Measurements from ENCODE around the gene ATRN.
"Not testable (repeated sequence)": the region's sequence is repeated elsewhere in the genome, so short reads cannot be mapped to it uniquely, and the experiment has no call there.

Gene ATRN

DNA sequence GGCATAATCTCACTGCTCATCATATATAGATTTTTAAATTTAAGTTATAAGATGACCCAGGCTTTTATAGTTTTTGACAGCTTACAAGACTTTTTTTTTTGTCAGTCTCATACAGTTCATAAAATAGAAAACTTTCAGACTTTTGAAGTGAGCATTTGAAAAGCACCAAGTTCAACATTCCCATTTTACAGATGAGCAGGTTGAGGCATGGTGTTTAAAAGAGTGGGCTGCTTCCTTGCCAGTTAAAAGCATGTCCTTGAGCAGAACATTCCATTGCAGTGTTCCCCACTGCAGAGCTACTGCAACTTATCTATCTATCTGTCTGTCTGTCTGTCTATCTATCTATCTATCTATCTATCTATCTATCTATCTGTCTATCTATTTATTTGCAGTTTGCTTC lies 105.5 kb downstream of the ATRN start:
- DNase-seq: no peak

DNA sequence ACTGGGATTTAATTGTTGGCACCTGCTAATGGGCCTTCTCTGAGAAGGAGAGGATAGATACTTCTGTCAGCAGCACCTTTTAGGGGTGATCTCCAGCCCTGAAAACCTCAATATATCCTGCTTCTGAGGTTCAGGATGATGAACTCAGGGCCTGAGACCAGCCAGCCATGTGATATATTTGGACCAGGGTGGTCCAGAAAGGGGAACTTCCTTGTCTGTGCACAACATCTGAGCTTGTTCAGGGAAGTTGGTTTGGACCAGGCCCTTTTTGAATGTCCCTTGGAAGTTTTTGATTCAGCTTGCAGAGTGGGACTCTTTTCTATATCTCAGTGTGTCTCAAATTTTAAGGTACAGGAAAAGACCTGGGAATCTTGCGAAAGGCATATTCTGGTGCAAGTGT lies 106.5 kb downstream of the ATRN start:
- DNase-seq: no peak

DNA sequence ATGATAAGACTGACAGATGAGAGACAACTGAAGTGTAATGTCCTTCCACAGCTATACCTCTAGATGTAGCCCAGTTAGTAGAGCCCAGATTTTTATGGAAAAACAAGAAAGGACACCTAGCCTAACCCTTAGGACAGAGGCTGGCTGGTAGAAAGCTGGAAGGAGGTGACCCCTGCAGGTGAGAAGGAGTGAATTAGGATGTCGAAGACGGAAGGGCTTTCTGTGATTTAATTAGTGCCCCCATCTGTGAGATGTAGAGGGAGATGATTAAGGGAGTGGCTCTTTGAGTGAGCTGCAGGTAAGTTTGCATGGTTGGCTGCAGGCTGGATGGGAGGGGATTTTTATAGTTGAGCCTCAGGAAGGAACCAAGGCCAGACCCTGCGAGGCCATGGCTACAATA lies 109.6 kb downstream of the ATRN start:
- DNase-seq: no peak

DNA sequence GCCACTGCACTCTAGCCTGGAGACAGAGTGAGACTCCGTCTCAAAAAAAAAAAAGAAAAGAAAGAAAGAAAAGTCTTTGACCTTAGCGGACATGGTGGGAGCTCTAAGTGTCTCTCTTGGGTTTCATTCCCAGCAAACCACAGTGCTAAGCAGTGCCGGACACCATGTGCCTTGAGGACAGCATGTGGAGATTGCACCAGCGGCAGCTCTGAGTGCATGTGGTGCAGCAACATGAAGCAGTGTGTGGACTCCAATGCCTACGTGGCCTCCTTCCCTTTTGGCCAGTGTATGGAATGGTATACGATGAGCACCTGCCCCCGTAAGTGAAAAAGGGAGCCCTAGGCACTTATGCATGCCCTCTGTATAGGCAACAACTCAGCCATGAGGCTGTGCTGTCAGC lies 112.9 kb downstream of the ATRN start:
- no peak for DNase-seq

DNA sequence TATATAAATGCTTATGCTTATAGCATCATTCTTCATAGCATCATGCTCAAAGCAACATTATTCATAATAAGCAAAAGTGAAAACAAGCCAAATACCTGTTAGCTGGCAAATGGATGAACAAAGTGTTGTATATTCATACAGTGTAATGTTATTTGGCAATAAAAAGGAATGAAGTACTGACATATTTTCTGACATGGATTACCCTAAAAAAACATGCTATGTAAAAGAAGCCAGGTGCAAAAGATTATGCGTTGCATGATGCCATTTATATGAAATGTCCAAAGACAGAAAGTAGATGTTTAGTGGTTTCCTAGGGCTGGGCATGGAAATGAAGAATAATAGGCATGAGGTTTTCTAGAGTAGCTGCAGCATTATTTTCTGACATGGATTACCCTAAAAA lies 115.3 kb downstream of the ATRN start:
- DNase-seq: no peak

DNA sequence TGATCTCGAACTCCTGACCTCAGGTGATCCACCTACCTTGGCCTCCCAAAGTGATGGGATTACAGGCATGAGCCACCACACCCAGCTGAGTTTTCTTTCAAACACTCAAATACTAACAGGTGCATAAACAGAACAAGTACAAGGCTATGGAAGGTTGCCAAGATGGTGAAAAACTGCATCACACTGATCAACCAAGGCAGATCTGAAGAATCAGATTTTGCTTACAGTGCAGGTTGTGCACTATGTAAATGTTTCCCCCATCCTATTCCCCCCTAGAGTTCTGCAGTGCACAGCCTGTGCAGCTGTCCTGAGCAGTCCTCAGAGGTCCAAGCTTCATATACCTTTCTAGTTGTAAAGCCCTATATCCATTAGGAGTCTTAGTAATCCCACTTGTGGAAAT lies 119.3 kb downstream of the ATRN start:
- peak; percentile 7 for DNase-seq

DNA sequence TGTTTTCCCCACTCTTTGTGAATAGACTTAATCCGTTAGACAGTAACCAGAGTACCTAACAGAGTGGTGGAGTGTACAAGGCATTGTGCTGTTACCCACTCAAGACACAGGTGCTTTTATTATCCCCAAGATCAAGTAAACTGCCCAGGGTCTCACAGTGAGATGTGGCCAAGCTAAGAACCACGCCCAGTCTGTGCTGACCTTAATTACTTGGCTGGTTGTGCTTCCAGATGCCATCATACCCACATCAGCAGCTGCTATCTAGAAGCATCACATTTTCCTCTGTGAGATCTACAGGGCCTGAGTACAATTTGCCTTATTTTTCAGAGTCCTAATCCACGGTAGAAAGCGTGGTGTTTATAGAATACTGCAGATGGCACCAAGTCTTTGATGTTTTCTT lies 122.1 kb downstream of the ATRN start:
- no peak for DNase-seq

DNA sequence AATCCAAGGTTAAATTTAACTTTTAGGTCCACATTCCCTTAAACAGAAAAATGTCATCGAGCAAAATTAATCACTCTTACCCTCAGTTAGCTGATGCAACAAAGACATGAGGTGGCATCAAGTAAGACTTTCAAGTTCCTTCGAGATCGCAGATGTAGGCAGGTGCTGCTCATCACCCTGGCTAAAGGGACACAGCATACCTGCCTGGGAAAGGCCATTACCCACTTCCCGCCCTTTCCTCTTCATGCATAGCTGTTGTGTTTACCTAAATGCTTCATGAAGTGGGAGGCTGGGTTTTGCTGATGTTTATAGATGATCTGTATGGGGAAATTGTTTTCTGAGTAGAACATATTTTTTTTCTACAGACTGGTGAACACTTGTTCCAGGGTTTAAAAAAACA lies 124.7 kb downstream of the ATRN start:
- peak; percentile 76 for DNase-seq

DNA sequence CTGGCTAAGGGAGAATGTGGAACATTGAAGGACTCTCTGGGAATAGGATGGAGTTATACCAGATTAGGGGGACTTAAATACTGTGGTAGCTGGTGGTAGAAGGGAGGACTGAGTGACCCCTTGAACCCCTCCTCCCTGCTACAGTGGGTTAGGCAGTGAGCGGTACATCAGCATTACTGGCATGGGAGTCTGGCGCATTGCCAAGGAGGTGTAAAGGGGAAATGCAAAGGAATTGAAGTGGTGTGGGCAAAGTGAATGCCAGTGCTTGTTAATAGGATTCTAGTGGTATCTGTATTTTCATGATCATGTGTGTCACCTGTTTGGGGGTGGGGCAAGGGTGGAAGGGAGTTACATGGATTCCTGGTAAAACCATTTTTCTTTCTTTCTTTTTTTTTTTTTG lies 132.3 kb downstream of the ATRN start:
- peak; percentile 14 for DNase-seq

DNA sequence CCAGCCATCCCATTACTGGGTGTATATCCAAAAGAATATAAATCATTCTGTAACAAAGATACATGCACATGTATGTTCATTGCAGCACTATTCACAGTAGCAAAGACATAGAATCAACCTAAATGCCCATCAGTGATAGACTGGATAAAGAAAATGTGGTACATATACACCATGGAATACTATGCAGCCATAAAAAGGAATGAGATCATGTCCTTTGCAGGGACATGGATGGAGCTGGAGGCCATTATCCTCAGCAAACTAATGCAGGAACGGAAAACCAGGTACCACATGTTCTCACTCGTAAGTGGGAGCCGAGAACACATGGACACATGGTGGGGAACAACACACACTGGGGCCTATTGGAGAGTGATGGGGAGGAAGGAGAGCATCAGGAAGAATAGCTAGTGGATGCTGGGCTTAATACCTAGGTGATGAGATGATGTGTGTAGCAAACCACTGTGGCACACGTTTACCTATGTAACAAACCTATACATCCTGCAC lies 134.6 kb downstream of the ATRN start:
- not testable (repeated sequence) for DNase-seq

DNA sequence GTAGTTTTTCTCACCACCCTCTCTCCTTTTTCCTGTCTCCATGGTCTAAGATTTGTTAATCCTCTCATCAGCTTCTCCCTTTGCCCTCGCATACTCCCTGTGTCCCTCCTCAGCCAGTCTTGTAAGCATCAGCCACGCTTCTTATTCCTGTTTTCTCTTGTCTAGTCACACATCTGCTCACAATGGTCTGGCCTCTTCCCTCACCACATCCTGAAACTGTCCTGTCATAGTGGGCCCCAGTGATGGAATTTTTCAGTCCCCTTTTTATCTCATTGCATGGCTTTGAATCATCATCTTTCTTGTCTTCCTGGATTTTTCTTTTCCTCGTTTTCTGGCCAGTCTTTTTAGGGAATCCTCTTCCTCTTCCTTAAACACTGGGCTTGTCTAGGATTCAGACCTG lies 135.2 kb downstream of the ATRN start:
- DNase-seq: no peak

DNA sequence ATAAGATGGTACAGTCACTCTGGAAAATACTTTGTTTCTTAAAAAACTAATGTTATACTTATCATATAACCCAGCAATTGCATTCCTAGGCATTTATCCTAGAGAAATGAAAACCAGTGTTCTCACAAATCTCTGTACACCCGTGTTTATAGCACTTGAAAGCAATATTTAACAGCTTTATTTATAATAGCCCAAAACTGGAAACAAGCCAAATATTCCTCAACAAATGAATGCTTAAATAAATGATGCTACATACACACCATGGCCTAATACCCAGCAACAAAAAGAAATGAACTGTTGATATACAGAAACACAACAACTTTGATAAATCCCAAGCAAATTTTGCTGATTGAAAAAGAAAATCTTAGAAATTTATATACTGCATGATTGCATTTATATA lies 141.1 kb downstream of the ATRN start:
- DNase-seq: no peak

DNA sequence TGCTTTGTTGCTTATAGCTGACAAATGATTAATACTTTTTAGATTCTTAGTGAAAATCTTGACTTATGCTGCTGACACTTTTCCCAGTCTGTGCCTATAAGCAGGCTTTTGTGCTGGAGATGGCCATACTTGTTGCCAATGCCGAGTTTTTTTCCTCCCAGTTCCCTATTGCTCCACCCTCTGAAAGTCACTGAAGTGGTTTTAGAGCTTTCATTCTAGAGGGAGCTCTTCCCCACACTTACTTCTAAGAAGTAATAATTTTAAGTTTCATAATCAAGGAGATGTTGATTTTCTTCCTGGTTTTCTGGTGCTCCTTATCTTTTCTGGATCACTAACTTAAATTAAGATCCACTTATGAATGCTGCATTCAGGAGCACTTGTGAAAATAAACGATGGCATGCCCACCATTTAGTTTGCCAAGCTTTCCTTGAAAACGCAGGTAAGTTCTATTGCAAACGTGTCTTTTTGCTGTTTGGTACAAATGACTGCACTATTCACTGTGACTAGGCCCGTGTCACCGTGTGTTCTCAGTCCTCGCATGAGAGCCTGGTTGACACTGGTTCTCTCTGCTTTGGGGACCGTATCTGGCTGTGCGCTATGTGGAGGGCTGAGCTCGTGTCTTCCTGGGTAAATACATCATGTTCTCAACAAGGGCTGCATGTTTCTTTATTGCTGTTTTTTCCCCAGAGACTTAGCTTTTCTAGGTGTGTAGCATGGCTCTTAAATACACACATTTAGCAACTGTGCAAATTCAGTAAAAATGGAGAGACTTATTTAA lies 142.2 kb downstream of the ATRN start:
- DNase-seq: no peak

DNA sequence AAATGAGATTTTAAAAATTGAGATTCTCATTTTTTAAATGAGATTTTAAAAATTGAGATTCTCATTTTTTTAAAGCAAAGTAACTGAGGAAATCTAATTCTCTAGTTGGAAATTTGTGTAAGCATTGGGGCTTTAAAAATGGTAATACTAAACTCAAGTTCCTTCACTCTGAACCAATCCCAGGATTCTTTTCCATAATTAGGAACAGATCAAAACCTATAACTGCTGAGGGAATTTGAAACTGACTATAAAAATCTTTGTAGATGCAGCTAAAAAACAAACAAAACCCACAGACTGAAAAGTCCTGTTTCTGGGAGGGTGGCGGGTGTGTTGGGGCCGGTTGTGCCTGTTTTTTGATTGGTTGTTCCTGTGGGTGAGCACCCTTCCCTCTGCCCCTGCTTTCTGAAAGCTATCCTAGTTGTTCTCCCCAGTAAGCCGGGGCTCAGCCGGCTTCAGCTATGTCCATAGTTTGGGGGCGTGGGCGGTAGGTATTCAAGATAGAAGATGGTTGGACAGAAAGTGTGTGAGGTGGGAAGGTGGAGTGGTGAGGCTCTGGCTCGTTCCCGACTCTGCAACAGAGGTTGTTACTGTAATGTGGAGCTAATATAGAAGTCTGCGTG lies 143.1 kb downstream of the ATRN start:
- no peak for DNase-seq

DNA sequence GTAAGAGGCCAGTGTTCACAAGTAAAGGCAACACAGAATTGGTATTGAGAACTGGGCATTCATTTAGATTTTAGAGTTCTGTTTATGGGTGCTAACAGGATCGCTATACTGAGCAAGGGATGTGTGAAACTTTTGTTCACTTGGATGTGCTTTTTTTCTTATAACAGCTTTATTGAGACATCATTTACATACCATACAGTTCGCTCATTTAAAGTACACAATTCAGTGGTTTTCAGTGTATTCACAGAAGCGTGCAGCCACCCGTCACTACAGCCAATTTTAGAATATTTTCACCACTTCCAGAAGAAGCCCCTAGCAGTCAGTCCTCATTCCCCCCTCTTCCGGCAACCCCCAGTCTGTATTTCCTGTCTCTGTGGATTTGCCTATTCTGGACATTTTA lies 143.6 kb downstream of the ATRN start:
- no peak for DNase-seq

DNA sequence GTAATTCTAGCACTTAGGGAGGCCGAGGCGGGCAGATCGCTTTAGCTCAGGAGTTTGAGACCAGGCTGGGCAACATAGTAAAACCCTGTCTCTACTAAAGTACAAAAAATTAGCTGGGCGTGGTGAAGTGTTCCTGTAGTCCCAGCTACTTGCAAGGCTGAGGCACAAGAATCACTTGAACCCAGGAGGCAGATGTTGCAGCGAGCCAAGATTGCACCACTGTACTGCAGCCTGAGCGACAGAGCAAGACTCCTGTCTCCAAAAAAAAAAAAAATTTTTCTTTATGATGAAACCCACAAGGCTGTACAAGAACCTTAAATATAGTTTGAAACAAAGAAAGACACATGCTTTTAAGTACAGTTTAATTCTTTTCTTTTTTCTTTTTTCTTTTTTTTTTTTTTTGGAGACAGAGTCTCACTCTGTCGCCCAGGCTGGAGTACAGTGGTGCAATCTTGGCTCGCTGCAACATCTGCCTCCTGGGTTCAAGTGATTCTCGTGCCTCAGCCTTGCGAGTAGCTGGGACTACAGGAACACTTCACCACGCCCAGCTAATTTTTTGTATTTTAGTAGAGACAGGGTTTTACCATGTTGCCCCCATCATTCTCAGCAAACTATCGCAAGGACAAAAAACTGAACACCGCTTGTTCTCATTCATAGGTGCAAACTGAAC lies 144.5 kb downstream of the ATRN start:
- not testable (repeated sequence) for DNase-seq

DNA sequence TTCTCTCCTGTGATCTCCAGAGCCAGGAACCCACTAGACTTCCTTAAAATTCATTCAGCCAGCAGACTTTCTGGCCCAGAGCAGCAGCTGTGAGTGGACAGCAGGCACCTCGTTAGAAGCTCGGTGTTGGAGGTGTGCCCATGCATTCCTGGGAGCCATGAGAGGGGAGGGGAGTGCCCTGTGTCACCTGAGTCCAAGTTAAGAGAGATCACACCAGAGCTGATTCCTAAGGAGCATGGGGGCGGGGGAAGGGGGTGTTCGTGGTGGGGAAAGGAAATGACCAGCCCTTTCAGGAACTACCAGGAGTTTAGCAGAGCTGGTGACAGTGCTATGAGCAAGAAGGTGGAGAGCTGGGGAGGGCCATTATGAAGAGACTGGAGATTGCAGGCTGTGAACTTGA lies 145.4 kb downstream of the ATRN start:
- no peak for DNase-seq

DNA sequence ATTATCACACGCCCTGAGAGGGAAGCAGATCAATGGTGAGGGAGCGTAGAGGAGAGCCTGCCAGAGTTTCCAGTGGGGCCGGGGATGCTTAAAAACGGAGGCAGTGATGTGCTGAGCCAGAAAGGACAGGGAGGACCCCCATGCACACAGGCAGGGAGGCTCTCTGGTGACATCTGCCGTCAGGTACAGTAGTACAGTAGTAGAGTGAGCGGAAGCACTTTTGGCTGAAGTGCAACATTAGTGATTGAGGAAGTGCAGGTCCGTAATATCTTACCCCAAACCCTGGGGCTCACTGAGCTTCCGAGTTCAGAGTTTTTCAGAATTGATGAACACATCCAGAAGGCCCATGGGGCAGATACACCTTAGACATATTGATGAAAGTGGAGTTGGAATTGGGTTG lies 150.3 kb downstream of the ATRN start:
- DNase-seq: no peak

DNA sequence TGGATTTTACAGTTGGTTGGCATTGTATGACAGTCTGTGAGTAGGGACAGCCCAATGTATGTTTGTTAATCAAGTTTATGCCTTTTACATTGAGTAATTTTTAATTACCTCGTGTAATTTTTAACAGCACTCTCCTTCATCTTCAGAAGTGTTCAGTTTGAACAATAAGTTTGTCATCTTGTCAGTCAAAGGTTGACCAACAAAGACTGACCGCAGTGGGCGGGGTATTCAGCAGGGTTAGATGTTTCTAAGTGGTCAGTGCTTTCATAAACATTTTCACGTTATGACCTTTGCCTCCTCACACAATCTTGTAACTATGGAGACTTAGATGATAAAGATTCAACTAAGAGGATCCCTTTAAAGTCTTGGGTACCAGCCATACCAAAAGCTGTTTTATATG lies 151.6 kb downstream of the ATRN start:
- no peak for DNase-seq

DNA sequence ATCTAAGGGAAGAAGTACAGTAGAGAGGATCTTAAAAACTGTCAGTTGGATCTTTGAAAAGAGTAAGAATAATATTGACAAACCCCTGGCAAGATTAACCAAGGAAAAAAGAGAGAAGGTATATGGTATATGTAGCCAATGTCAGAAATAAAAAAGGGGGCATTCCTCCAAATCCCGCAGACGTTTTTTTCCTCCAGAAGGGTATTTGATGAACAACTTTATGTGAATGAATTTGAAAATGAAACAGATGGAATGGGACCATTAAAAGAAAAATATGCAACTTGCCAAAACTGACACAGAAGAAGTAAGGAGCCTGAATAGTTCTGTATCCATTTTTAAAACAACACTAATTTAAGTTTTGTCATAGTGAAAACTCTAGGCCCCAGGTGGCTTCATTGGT lies 156.7 kb downstream of the ATRN start:
- DNase-seq: no peak

DNA sequence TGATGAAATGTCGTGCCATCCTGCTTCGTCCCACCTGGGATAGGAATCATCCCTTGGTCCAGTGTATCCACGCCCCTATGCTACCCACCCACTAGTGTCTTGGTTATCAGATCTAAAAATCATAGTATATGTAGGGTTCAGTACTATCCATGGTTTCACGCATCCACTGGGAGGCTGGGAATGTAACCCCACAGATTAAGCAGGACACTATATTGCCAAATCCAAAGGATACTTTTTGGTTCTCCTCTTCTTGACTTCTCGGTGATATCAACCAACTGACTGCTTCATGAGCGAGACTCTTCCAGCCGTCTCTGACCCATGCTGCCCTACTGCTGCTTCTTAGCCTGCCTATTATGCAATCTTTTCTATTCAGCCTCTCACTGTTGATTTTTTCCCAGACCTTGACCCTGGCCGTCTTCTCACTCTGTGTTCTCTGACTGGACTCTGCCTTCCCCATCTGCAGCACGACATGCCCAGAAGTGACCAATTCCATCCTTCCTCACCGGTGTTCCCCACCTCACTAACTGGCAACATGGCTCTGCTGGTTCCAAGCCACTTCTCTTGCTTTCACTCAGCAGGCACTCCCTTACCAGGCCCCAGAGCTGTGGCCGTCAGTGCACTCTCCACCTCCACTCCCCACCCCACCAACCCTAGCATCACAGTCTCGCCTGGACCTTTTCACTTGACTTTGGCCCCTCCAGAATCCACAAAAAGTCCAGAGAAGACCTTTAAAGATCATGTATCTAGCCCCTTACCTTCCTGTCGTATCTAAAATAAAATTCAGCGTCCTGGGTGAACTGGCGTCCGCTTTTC lies 157.9 kb downstream of the ATRN start:
- DNase-seq: no peak

DNA sequence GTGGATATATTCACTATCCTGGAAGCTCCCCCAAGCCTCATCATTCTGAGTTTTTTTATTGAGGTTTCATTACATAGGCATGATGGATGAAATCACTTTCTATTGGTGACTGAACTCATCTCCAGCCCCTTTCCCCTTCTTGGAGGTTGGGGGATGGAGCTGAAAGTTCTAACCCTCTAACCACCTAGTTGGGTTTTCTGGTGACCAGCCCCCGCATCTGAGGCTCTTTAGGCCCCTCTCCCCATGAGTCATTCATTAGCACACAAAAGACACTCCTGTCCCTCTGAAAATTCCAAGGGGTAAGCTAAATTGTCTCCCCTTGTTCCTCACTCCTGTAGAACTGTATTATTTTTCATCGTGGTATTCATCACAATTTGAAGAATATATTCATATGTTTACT lies 159.1 kb downstream of the ATRN start:
- no peak for DNase-seq

DNA sequence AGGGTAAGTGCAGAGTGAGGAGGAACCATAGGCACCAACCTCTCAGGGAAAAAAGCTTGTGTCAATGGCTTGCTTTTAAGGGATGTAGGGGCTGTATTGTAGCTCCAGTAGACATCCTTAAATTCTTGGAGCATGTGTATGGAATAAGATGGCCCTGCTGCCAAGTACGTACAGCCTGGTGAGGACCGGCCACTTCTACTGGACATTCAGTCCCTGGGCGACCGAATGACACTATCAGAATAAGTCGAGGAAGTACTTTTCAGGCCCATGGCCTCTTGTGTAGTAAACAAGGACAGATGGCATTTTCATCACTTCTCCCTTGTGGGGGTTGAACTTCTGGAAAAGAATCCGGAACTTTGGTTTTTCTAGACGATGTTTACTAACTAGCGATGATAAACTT lies 159.6 kb downstream of the ATRN start:
- no peak for DNase-seq
